Naive thymus-derived CD4-positive, alpha-beta T cell (primary cell): ENCODE measurements around the gene FIBIN. TPM values are rescaled to one million over a fixed set of nuclear protein-coding genes. Genes with fewer than 3 reads are reported as not detected.

Source experiments
- ATAC-seq: fragments of 150-1000 bp; cut with Tn5 transposase; 2 replicates; pipeline ENCODE4 v1.10.0; 2021; ENCODE audit warnings: mild to moderate bottlenecking, moderate library complexity
- CTCF ChIA-PET: fragments of 350-600 bp; sonication (Branson Sonifier 250); formaldehyde crosslinking; loops from one replicate; lab custom pipeline; 2021; ENCODE audit warnings: antibody characterized with exemption; lab: Charles Lee
- POLR2A ChIA-PET: fragments of 350-600 bp; sonication (Branson Sonifier 250); formaldehyde crosslinking; loops from one replicate; lab custom pipeline; 2021; ENCODE audit warnings: antibody characterized with exemption, inconsistent platforms; lab: Charles Lee
- DNase-seq, 9 donors: peaks; one replicate each; pipeline versions ENCODE4 v3.0.0 to v3.0.0-alpha.2; 2020 to 2022; ENCODE audit warnings: mixed read lengths in 1 of 9
- H3K27ac ChIP-seq: one replicate; pipeline ENCODE4 v1.7.0; 2013; ENCODE audit warnings: mild to moderate bottlenecking, low read depth, low read length, moderate library complexity
- H3K27me3 ChIP-seq, 2 donors: one replicate each; pipeline ENCODE4 v1.7.0; 2013; ENCODE audit warnings: low read length in 2 of 2, mild to moderate bottlenecking in 2 of 2, moderate library complexity in 2 of 2; ENCODE audit not compliant: control insufficient read depth in 2 of 2, insufficient read depth in 2 of 2
- H3K36me3 ChIP-seq, 3 experiments: 1 replicate in 2 of 3; 2 replicates in 1 of 3; pipeline ENCODE4 v1.7.0; 2013; ENCODE audit warnings: low read length in 3 of 3, mild to moderate bottlenecking in 3 of 3, moderate library complexity in 1 of 3; ENCODE audit not compliant: insufficient read depth in 3 of 3, control insufficient read depth in 2 of 3
- H3K4me1 ChIP-seq, 2 donors: one replicate each; pipeline ENCODE4 v1.7.0; 2013; ENCODE audit warnings: low read length in 2 of 2, mild to moderate bottlenecking in 2 of 2, moderate library complexity in 1 of 2; ENCODE audit not compliant: control insufficient read depth in 2 of 2, insufficient read depth in 2 of 2
- H3K4me3 ChIP-seq: 2 replicates; pipeline ENCODE4 v1.7.0; 2013; ENCODE audit warnings: mild to moderate bottlenecking, low read length
- H3K9me3 ChIP-seq, 3 experiments: 1 replicate in 2 of 3; 2 replicates in 1 of 3; pipeline ENCODE4 v1.7.0; 2013; ENCODE audit warnings: low read length in 3 of 3; ENCODE audit not compliant: control insufficient read depth in 2 of 3
- H3K27ac Mint-ChIP-seq, 9 donors: one replicate each; pipeline ENCODE4 v1.8.0; 2020 to 2022; ENCODE audit warnings: mixed read lengths in 9 of 9, mild to moderate bottlenecking in 8 of 9, moderate library complexity in 5 of 9, inconsistent platforms in 2 of 9
- H3K27me3 Mint-ChIP-seq, 5 donors: one replicate each; pipeline ENCODE4 v1.8.0; 2021 to 2022; ENCODE audit warnings: mixed read lengths in 5 of 5, mild to moderate bottlenecking in 1 of 5
- H3K36me3 Mint-ChIP-seq, 5 donors: one replicate each; pipeline ENCODE4 v1.8.0; 2020 to 2022; ENCODE audit warnings: mixed read lengths in 5 of 5, mild to moderate bottlenecking in 3 of 5, inconsistent platforms in 1 of 5
- H3K4me1 Mint-ChIP-seq, 7 donors: one replicate each; pipeline ENCODE4 v1.8.0; 2020 to 2022; ENCODE audit warnings: mixed read lengths in 7 of 7, mild to moderate bottlenecking in 3 of 7, inconsistent platforms in 1 of 7
- H3K4me3 Mint-ChIP-seq, 10 donors: one replicate each; pipeline ENCODE4 v1.8.0; 2020 to 2022; ENCODE audit warnings: mild to moderate bottlenecking in 10 of 10, mixed read lengths in 10 of 10, moderate library complexity in 6 of 10, inconsistent platforms in 2 of 10
- H3K9me3 Mint-ChIP-seq, 11 donors: one replicate each; pipeline ENCODE4 v1.8.0; 2020 to 2022; ENCODE audit warnings: mixed read lengths in 11 of 11, mild to moderate bottlenecking in 4 of 11, inconsistent platforms in 1 of 11, moderate library complexity in 1 of 11
- intact Hi-C, 2 donors: fragments of 100-400 bp; cut with micrococcal nuclease; formaldehyde crosslinking; loops; one replicate each; pipeline ENCODE4 v1.15.1; 2023
- polyA plus RNA-seq, 2 donors: library from polyadenylated mRNA; unstranded; fragments of 300-500 nt; fragmentation: Illumina TruSeq; gene quantifications; one replicate each; pipeline ENCODE4 v1.2.3, GENCODE V29; 2021
- total RNA-seq, 6 experiments: library from RNA in 5 of 6; stranded (reverse) in 5 of 6; gene quantifications; 1 replicate in 5 of 6; 2 replicates in 1 of 6; pipeline ENCODE4 v1.2.3 and lab custom pipeline; 2021 to 2026

The FIBIN gene
- total RNA-seq (not detected), polyA plus RNA-seq (not detected), total RNA-seq (lab: John Stamatoyannopoulos, UW) (not detected)

DNA sequence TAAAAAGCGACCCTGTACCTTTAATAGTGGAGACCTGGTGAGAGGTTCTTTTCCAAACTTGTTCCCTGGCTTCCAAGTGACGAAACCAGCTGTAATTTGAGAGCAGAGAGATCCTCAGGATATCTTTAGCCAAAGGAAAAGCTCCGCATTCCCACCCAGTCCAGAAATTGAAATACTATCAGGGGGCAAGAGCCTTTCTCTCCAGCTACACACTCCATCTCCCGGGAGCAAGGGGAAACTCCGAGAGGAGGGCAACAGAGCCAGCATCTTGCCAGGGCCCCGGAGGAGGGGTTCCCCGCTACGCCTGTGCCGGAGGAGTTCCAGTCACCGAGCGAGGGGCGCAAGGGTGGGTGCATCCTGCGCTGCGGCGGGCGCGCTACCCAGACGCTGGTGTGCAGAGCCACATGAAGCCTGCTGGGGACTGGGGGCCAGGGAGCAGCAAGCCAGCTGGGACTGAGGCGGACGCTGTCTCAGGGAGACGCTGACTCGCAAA, at the start of gene FIBIN:
Gene FIBIN (plus strand): TSS at position 148 of the 493 bp plus-strand sequence. CDS start 415 bp downstream, outside the sequence.
- ChIA-PET CTCF (no interaction called here), POLR2A (no interaction called here)
- H3K4me1 ChIP-seq, result no peaks in the 10 kb centered on the region
- Mint-ChIP-seq H3K36me3 (no peaks in the 10 kb centered on the region), H3K27ac (no peak within 1 kb of the TSS), H3K4me3 (no peak within 1 kb of the TSS), H3K27me3 (peaks cover 0 to 14% (median 12%) of the 10 kb centered on the region in 5 donors), H3K9me3 (peaks cover 0 to 11% (median 3%) of the 10 kb centered on the region in 11 donors), H3K4me1 (no peaks in the 10 kb centered on the region)
- no peaks in the 10 kb centered on the region for H3K27me3 ChIP-seq
- DNase-seq, result no peak
- no peak for ATAC-seq
- H3K27ac ChIP-seq, result no peak within 1 kb of the TSS
- no peaks in the 10 kb centered on the region for H3K9me3 ChIP-seq
- H3K36me3 ChIP-seq, result no peaks in the 10 kb centered on the region
- intact Hi-C loops, result no loop called here
- no peak within 1 kb of the TSS for H3K4me3 ChIP-seq

DNA sequence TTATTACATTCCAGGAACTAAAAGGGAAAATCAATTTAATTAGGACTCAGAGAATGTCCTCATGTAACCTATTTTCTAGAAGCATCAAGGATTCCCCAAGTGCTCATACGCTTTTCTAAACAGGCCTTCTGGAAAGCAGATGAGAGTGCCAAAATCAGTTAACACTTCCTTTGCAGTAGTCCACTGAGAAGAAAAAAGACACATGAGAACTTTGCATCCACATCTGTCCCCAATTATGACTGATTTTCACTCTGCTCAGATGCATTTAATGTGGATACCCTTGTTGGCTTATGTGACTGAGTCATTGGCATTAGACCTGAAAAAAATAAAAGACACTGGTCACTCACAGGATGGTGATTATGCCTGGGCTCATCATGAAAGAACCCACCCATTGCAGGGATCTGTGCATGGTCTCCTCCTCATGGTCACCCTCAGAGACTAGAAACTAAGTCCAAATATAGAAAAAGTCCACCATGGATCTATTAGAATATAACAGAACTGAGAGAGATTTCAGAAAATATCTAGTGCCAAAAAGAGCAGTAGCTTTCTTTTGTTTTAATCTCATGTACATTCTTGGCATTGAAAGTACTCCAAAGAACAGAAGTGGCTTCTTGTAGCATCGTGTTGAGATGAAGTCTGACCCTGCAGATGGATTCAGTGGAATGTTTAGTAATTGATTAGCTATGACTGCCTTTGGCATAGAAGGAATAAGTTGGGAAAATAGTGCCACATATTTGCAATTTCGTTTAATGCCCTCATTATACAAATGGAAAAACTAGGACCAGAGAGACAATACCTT, 48.8 kb upstream of the FIBIN start:
- DNase-seq (no peak), ATAC-seq (no peak)
- no peaks in the 10 kb centered on the region for H3K36me3 ChIP-seq
- peaks cover 0 to 22% (median 6%) of the 10 kb centered on the region in 11 donors for H3K9me3 Mint-ChIP-seq
- no peak overlapping the region for H3K27ac Mint-ChIP-seq
- intact Hi-C loops, result no loop called here
- H3K36me3 Mint-ChIP-seq, result no peaks in the 10 kb centered on the region
- H3K27me3 Mint-ChIP-seq, result no peaks in the 10 kb centered on the region
- no peaks in the 10 kb centered on the region for H3K4me1 ChIP-seq
- ChIA-PET POLR2A (no interaction called here), CTCF (no interaction called here)
- H3K27ac ChIP-seq, result no peak overlapping the region
- H3K4me3 ChIP-seq, result no peak overlapping the region
- H3K27me3 ChIP-seq, result no peaks in the 10 kb centered on the region
- H3K4me1 Mint-ChIP-seq, result no peaks in the 10 kb centered on the region
- no peaks in the 10 kb centered on the region for H3K9me3 ChIP-seq
- no peak overlapping the region for H3K4me3 Mint-ChIP-seq

DNA sequence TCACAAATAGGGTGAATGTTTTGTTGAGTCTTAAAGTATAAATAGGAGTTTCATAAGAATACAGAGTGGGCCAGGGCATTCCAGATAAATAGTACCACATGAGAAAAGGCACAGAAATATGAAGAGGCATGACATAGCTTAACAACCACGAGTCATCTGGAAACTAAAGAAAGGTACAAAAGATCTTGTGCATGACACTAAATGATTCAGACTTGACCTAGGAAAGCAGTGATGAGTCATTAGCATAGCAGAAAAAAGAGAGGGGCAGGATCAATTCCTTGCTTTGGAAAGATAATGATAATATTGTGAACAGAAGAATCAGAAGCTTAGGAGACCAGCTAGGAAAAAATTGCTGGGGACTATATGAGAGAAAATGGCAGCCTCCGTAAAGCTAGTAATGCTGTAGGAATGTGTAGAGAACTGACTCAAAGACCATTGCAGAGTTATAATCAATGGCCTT, 47.6 kb upstream of the FIBIN start:
- Histone ChIP-seq H3K27me3 (no peaks in the 10 kb centered on the region), H3K4me3 (no peak overlapping the region), H3K27ac (no peak overlapping the region), H3K36me3 (no peaks in the 10 kb centered on the region), H3K4me1 (no peaks in the 10 kb centered on the region), H3K9me3 (no peaks in the 10 kb centered on the region)
- Mint-ChIP-seq H3K4me1 (no peaks in the 10 kb centered on the region), H3K4me3 (no peak overlapping the region), H3K27me3 (no peaks in the 10 kb centered on the region), H3K36me3 (no peaks in the 10 kb centered on the region), H3K9me3 (peaks cover 0 to 21% (median 6%) of the 10 kb centered on the region in 11 donors), H3K27ac (no peak overlapping the region)
- ChIA-PET CTCF (no interaction called here), POLR2A (no interaction called here)
- no peak for ATAC-seq
- no peak for DNase-seq
- intact Hi-C loops, result no loop called here

DNA sequence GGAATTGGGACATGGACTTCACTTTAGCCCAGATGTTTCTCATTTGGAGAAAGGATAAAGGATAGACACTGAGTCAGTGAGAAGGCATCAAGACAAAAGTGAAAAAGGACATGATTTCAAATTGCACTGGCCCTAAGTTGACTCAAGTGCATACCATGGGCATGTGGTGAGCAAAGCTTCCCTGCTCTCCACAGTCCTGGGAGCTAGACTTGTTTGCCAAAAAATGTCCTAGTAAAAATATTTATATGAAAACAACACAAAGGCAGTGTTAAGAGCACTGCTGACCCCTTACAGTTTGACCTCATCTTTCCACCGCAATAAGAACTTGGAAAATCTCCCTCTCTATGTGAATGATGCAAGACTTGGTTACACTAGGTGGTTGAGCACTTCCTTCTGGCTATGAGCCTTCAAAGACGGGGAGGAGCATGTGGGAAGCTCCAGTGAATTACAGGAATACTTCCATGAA, 46.5 kb upstream of the FIBIN start:
- H3K4me3 ChIP-seq, result no peak overlapping the region
- no peak overlapping the region for H3K27ac ChIP-seq
- no peak overlapping the region for H3K27ac Mint-ChIP-seq
- POLR2A ChIA-PET, result no interaction called here
- ATAC-seq, result no peak
- CTCF ChIA-PET, result no interaction called here
- H3K4me1 Mint-ChIP-seq, result no peaks in the 10 kb centered on the region
- intact Hi-C loops, result no loop called here
- no peaks in the 10 kb centered on the region for H3K4me1 ChIP-seq
- no peaks in the 10 kb centered on the region for H3K27me3 ChIP-seq
- H3K27me3 Mint-ChIP-seq, result no peaks in the 10 kb centered on the region
- no peak overlapping the region for H3K4me3 Mint-ChIP-seq
- no peak for DNase-seq
- no peaks in the 10 kb centered on the region for H3K36me3 Mint-ChIP-seq
- no peaks in the 10 kb centered on the region for H3K9me3 ChIP-seq
- H3K36me3 ChIP-seq, result no peaks in the 10 kb centered on the region
- H3K9me3 Mint-ChIP-seq, result peaks cover 0 to 14% (median 2%) of the 10 kb centered on the region in 11 donors

DNA sequence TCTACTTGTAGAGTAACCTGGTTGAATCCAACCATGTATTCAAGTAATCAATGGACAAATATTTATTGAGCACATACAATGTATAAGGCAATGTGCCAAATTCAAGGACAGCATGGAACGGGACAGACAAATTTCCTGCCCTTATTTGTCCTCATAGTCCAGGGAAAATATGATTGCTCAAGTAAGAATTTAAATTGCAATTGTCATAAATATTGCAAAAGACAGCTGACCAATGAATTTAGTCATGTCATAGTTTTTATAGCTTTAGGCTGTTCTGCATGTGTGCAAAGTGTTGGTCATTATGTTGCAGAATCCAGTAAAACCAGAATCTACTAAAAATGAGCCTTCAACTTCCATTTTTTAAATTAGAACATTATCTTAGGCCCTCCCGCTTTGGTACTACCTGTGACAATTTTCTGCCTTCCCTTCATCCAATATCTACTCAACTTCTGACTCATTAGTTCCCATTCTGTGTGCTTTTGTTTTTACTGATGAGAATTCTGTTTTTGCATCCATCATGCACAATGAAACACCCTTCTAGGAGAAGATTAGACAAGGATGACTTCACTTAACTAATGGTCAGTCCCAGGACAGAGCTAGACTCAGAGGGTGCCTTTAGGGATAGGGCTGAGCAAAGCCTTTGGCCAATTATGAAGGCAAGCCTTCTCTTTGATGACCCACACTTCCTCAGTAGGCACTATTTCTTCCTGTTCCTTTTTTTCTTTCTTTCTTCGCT, 45.8 kb upstream of the FIBIN start:
- no peak for ATAC-seq
- CTCF ChIA-PET, result no interaction called here
- Mint-ChIP-seq H3K4me3 (no peak overlapping the region), H3K36me3 (no peaks in the 10 kb centered on the region), H3K4me1 (no peaks in the 10 kb centered on the region), H3K27me3 (no peaks in the 10 kb centered on the region), H3K9me3 (peaks cover 0 to 19% (median 3%) of the 10 kb centered on the region in 11 donors), H3K27ac (no peak overlapping the region)
- Histone ChIP-seq H3K27me3 (no peaks in the 10 kb centered on the region), H3K36me3 (no peaks in the 10 kb centered on the region), H3K4me3 (no peak overlapping the region), H3K4me1 (no peaks in the 10 kb centered on the region), H3K27ac (no peak overlapping the region), H3K9me3 (no peaks in the 10 kb centered on the region)
- no peak for DNase-seq
- intact Hi-C loops, result no loop called here
- POLR2A ChIA-PET, result no interaction called here

DNA sequence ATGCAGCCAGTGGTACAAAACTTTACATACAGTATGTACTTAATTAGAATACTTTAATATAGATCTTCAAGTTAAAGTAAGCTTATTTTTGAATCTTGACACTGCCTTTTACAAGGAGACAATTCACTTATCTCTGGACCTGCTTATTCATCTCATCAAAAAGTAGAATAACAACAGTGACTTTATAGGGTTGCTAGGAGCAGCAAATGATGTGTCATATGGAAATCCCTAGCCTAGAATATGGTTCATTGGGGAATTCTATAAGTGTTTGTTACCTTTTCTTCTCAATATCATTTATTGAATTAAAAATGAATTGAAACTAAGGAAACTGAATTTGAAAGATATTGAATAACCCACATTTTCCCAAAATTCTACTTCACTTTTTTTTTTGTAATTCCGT, 45.0 kb upstream of the FIBIN start:
- Mint-ChIP-seq H3K4me1 (no peaks in the 10 kb centered on the region), H3K9me3 (peaks cover 0 to 19% (median 3%) of the 10 kb centered on the region in 11 donors), H3K36me3 (no peaks in the 10 kb centered on the region), H3K27ac (no peak overlapping the region), H3K27me3 (no peaks in the 10 kb centered on the region), H3K4me3 (no peak overlapping the region)
- ChIA-PET CTCF (no interaction called here), POLR2A (no interaction called here)
- Histone ChIP-seq H3K27ac (no peak overlapping the region), H3K9me3 (no peaks in the 10 kb centered on the region), H3K27me3 (no peaks in the 10 kb centered on the region), H3K36me3 (no peaks in the 10 kb centered on the region), H3K4me1 (no peaks in the 10 kb centered on the region), H3K4me3 (no peak overlapping the region)
- ATAC-seq, result no peak
- intact Hi-C loops, result no loop called here
- no peak for DNase-seq
